ENCODE measurements around the gene ZC2HC1B. TPM values are rescaled to one million over a fixed set of nuclear protein-coding genes. Genes with fewer than 3 reads are reported as not detected.

Gene ZC2HC1B
- total and polyA plus RNA-seq, 9 of the 15 experiments (the other 6 are each of a cell fraction or from before 2014, with no cell fraction given) = not detected

DNA sequence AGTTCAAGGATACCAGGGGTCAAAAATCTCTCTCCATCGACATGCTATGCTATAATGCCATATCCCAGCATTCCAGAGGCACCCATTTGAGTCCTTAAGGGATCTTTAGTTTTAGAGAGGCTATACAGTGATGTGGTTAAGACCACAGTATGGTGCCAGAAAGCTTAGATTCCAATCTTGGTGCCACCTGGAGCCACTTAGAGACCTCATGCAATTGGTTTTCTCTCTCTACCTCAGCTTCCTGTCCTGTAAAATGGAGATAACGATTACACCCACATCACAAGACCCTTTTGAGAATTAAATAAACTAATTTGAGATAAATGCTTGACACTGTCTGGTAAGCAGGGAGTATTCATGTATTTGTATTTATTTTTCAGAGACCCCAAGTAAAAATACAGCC lies 104.8 kb downstream of the ZC2HC1B start (continued):
- TF ChIP-seq, protein P1, sequence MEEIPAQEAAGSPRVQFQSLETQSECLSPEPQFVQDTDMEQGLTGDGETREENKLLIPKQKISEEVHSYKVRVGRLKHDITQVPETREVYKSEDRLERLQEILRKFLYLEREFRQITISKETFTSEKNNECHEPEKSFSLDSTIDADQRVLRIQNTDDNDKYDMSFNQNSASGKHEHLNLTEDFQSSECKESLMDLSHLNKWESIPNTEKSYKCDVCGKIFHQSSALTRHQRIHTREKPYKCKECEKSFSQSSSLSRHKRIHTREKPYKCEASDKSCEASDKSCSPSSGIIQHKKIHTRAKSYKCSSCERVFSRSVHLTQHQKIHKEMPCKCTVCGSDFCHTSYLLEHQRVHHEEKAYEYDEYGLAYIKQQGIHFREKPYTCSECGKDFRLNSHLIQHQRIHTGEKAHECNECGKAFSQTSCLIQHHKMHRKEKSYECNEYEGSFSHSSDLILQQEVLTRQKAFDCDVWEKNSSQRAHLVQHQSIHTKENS (CRISPR knock-in tag; IDR thresholded peaks at IDR 0.05) = no peak
- TF ChIP-seq PYGO2 (tag; IDR thresholded peaks at IDR 0.05) = no peak

DNA sequence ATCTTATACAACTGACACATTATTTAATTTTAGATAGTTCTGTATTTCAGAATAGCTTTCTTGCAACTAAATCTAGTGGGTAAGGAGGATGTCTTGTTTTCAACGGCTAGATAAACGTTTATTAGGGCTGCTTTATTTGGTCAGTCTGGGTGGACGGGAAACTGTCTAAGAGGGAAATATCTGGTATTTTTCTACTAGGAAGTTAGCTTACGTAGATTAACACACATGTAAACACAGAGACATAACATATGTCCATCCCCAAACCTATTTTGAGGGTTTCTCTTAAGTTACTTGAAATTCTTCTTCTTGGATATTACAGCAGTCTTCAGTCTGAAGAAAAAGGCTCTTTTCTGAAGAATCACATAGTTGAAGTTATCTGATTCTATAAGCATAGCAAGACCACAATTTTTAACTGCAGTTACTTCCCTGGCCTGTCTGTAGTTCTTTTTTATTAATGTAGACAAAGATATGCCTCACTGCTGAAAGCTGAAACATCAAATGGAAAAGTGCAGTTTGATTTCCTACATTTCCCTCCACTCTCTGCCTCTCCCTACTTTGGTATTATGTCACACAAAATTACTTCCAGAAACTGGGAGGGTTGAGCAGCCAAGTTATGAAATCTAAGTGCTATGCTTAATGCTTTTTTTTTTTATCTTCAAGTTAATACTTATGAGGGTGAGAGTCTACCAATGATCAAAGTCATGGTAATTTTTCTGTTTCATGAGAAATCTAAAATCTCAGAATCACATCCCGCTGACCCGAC lies 106.4 kb downstream of the ZC2HC1B start:
- Histone ChIP-seq H4K20me1 (replicated peaks; ENCODE audit: control insufficient read depth, insufficient read depth, low read length) (no peaks in the 10 kb centered on the region), H3K9me3 (replicated peaks; ENCODE audit: control insufficient read depth, insufficient read depth, low read depth, low read length) (no peaks in the 10 kb centered on the region), H3K4me3 (no peak overlapping the region), H3K9me1 (ENCODE audit: control insufficient read depth, insufficient read depth, low read length) (no peaks in the 10 kb centered on the region), H3K27ac (ENCODE audit: extremely low read depth, low read depth, low read length) (no peak overlapping the region), H3K9ac (ENCODE audit: insufficient read depth in 1 of 2, low read depth in 2 of 2, low read length in 2 of 2) (no peak overlapping the region), H3K4me1 (replicated peaks in 1 of 2; ENCODE audit: control insufficient read depth in 2 of 2, insufficient read depth in 2 of 2, low read length in 2 of 2) (peaks cover 0 to 27% of the 10 kb centered on the region in 2 experiments; a peak in 3 of 5 replicates), H3K36me3 (ENCODE audit: control insufficient read depth, insufficient read depth, low read length) (peaks cover 9% of the 10 kb centered on the region; the same call in 2 of the 3 replicates), H3K4me2 (ENCODE audit: insufficient read depth, low read length) (no peak overlapping the region), H3K27me3 (ENCODE audit: control insufficient read depth in 2 of 2, insufficient read depth in 2 of 2, low read length in 2 of 2) (no peaks in the 10 kb centered on the region), H3K79me2 (ENCODE audit: control insufficient read depth, insufficient read depth, low read length) (no peaks in the 10 kb centered on the region), H2AFZ (ENCODE audit: low read depth, low read length) (no peak overlapping the region)
- ChIA-PET POLR2A (no interaction called here), CTCF (ENCODE audit: low intra/inter-chr PET ratio) (no interaction called here)
- WGBS (ENCODE audit: insufficient coverage, low coverage, missing lambda C conversion rate) = 44% methylated on average over 6 of the region's 6 CpGs
- BruUV-seq (replicated peaks) = no TSS peak
- in situ Hi-C loops (cut with MboI) (no loop called here), intact Hi-C loops (cut with micrococcal nuclease) (no loop called here)
- DNase-seq (ENCODE audit: extremely low read depth in 1 of 4, low spot score in 3 of 4) = no peak
- no peak for ATAC-seq
- FAIRE-seq = no peak
- TF ChIP-seq MEF2D (tag; conservative IDR thresholded peaks at IDR 0.05; ENCODE audit: low read depth) (no peak), PML (IDR thresholded peaks at IDR 0.05; ENCODE audit: low read length) (no peak), CHD1 (IDR thresholded peaks at IDR 0.05; ENCODE audit: low read length) (no peak), EZH2 (IDR thresholded peaks at IDR 0.05; ENCODE audit: borderline replicate concordance, low read depth, low read length) (no peak), POLR2G (IDR thresholded peaks at IDR 0.05; ENCODE audit: low read depth, low read length) (no peak), NR2C1 (IDR thresholded peaks at IDR 0.05) (no peak), NR2C1 (tag; IDR thresholded peaks at IDR 0.05) (no peak)
- TF ChIP-seq, protein P2, sequence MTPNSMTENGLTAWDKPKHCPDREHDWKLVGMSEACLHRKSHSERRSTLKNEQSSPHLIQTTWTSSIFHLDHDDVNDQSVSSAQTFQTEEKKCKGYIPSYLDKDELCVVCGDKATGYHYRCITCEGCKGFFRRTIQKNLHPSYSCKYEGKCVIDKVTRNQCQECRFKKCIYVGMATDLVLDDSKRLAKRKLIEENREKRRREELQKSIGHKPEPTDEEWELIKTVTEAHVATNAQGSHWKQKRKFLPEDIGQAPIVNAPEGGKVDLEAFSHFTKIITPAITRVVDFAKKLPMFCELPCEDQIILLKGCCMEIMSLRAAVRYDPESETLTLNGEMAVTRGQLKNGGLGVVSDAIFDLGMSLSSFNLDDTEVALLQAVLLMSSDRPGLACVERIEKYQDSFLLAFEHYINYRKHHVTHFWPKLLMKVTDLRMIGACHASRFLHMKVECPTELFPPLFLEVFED (CRISPR knock-in tag; conservative IDR thresholded peaks at IDR 0.05) = no peak

Measured in K562 (cell line).